Measurements from ENCODE around the gene GAA. TPM values are rescaled to one million over a fixed set of nuclear protein-coding genes. Genes with fewer than 3 reads are reported as not detected.

GAA gene
- total RNA-seq, 1 experiment from 2014 or later: 36.1 TPM

DNA sequence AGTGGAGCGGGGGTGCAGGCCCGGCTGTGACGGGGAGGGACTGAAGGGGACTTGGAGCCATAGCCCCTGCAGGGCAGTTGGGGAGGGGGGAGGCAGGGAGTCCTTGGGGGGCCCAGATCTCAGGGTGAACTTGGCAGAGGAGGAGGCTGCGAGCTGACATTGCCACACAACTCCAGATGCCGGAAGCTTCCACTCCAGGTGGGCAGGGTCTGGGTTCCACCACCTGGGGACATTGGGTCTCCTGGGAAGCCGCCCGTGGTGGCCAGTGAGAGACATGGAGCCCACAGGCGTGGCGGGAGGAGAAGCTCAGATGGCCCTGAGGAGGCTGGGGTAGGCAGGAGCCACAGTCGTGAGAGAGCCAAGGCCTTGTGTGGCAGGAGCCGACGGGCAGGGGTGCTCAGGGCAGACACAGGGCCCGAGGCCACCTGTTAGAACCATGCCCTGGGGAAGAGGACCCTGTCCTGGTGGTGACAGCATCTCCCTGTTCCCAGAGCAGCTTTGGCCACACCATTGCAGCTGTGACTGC, 18.2 kb upstream of the GAA start:
- no peaks in the 10 kb centered on the region for H3K36me3 ChIP-seq (ENCODE audit: control insufficient read depth, insufficient read depth, low read length)
- BruUV-seq (replicated peaks): no TSS peak
- ATAC-seq: no peak
- POLR2A ChIA-PET: no interaction called here
- TF ChIP-seq TCF7L2 (IDR thresholded peaks at IDR 0.05; ENCODE audit: low read depth, low read length) (no peak), REST (IDR thresholded peaks at IDR 0.05; ENCODE audit: insufficient read depth in 1 of 2, low read depth in 2 of 2, low read length in 1 of 2) (no peak), POLR2AphosphoS5 (IDR thresholded peaks at IDR 0.05; ENCODE audit: low read depth, low read length) (no peak), SIN3A (IDR thresholded peaks at IDR 0.05; ENCODE audit: borderline replicate concordance, insufficient read depth, low read depth, low read length) (no peak)
- TF ChIP-seq, protein P1, sequence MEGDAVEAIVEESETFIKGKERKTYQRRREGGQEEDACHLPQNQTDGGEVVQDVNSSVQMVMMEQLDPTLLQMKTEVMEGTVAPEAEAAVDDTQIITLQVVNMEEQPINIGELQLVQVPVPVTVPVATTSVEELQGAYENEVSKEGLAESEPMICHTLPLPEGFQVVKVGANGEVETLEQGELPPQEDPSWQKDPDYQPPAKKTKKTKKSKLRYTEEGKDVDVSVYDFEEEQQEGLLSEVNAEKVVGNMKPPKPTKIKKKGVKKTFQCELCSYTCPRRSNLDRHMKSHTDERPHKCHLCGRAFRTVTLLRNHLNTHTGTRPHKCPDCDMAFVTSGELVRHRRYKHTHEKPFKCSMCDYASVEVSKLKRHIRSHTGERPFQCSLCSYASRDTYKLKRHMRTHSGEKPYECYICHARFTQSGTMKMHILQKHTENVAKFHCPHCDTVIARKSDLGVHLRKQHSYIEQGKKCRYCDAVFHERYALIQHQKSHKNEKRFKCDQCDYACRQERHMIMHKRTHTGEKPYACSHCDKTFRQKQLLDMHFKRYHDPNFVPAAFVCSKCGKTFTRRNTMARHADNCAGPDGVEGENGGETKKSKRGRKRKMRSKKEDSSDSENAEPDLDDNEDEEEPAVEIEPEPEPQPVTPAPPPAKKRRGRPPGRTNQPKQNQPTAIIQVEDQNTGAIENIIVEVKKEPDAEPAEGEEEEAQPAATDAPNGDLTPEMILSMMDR (IDR thresholded peaks at IDR 0.05): no peak
- 0 out of 2 replicates have a peak, but pooled peaks cover 6% of the 10 kb centered on the region for H3K4me1 ChIP-seq (ENCODE audit: control insufficient read depth, insufficient read depth, low read length)
- H3K9me3 ChIP-seq (ENCODE audit: control insufficient read depth, insufficient read depth, low read depth, low read length): no peaks in the 10 kb centered on the region
- no peaks in the 10 kb centered on the region for H3K27me3 ChIP-seq (ENCODE audit: control insufficient read depth, insufficient read depth, low read length)
- intact Hi-C loops (cut with micrococcal nuclease; ENCODE audit: unreplicated experiment): loop anchor here (5.0 kb wide), 1 partner anchor 76 kb away; no protein-coding TSS in a partner anchor
- in situ Hi-C loops (cut with HindIII; ENCODE audit: low pct_unique_long_range_greater_than_20kb, low sequenced_read_pairs): no loop called here
- peak overlapping the region in 1 of 2 experiments; percentile 41; a peak in 2 of 4 replicates for H3K4me3 ChIP-seq (ENCODE audit: low read depth in 2 of 2, low read length in 2 of 2)
- CTCF ChIA-PET: interaction anchor here (1.2 to 1.6 kb wide), 2 partner anchors 18 to 75 kb away, joined by 6 read pairs; partner anchors contain the start of gene GAA
- peak overlapping the region; percentile 66 for H3K27ac ChIP-seq (ENCODE audit: low read length)
- no peak for DNase-seq (ENCODE audit: low read depth, low spot score)

- Histone ChIP-seq H3K27ac (ENCODE audit: low read length) (no peak overlapping the region), H3K27me3 (ENCODE audit: control insufficient read depth, insufficient read depth, low read length) (no peaks in the 10 kb centered on the region), H3K9me3 (ENCODE audit: control insufficient read depth, insufficient read depth, low read depth, low read length) (no peaks in the 10 kb centered on the region), H3K4me1 (ENCODE audit: control insufficient read depth, insufficient read depth, low read length) (0 out of 2 replicates have a peak, but pooled peaks cover 6% of the 10 kb centered on the region), H3K36me3 (ENCODE audit: control insufficient read depth, insufficient read depth, low read length) (no peaks in the 10 kb centered on the region), H3K4me3 (ENCODE audit: low read depth in 2 of 2, low read length in 2 of 2) (no peak overlapping the region)
- intact Hi-C loops (cut with micrococcal nuclease; ENCODE audit: unreplicated experiment) (loop anchor here (5.0 kb wide), 1 partner anchor 77 kb away; no protein-coding TSS in a partner anchor), in situ Hi-C loops (cut with HindIII; ENCODE audit: low pct_unique_long_range_greater_than_20kb, low sequenced_read_pairs) (no loop called here)
- BruUV-seq (replicated peaks): no TSS peak
- DNase-seq (ENCODE audit: low read depth, low spot score) (no peak), ATAC-seq (no peak)
- TF ChIP-seq, protein P1 (IDR thresholded peaks at IDR 0.05): no peak
- no peak for TF ChIP-seq POLR2AphosphoS5 (IDR thresholded peaks at IDR 0.05; ENCODE audit: low read depth, low read length)
- no peak for TF ChIP-seq TCF7L2 (IDR thresholded peaks at IDR 0.05; ENCODE audit: low read depth, low read length)
- TF ChIP-seq SIN3A (IDR thresholded peaks at IDR 0.05; ENCODE audit: borderline replicate concordance, insufficient read depth, low read depth, low read length): no peak
- no peak for TF ChIP-seq REST (IDR thresholded peaks at IDR 0.05; ENCODE audit: insufficient read depth in 1 of 2, low read depth in 2 of 2, low read length in 1 of 2)
- ChIA-PET CTCF (interaction anchor here (0.6 kb wide), 1 partner anchor 214 kb away, joined by 9 read pairs; no protein-coding TSS in a partner anchor), POLR2A (interaction anchor here (0.6 kb wide), 1 partner anchor 61 kb away, joined by 5 read pairs; no protein-coding TSS in a partner anchor)
Observed at GRCh38 chr17:80084773-80085172, 16.6 kb upstream of the GAA start.

Data from Panc1 (cell line).